Pancreas (tissue), 10 donors: Measurements from ENCODE around the gene GRB7. TPM values are rescaled to one million over a fixed set of nuclear protein-coding genes. Genes with fewer than 3 reads are reported as not detected.
A peak's percentile ranks its signal among the peaks of the same experiment; 100 is the strongest.

ENCODE experiments used
- ATAC-seq, 4 donors: fragments of 200-7000 bp; cut with Tn5 transposase; one replicate each; pipeline versions ENCODE4 v1.8.0 to v1.9.1; 2020; ENCODE audit warnings: mild to moderate bottlenecking in 4 of 4, moderate library complexity in 4 of 4
- DNase-seq, 6 donors: peaks; one replicate each; pipeline ENCODE4 v3.0.0-alpha.2; 2020
- FAIRE-seq: peaks from 2 replicates; lab custom pipeline; 2012; peaks lifted over from hg19 to GRCh38; lab: Jason Lieb, UNC
- H3K27ac ChIP-seq, 4 donors: fragments of 200-600 bp; sonication (generic); 1 replicate in 3 of 4; 2 replicates in 1 of 4; pipeline versions ENCODE4 v1.5.0 to v1.8.0; 2020
- H3K27me3 ChIP-seq, 4 donors: fragments of 200-600 bp; one replicate each; pipeline ENCODE4 v1.8.0; 2021
- H3K36me3 ChIP-seq, 3 donors: fragments of 200-600 bp; sonication (generic) in 1 of 3; one replicate each; pipeline versions ENCODE4 v1.5.0 to v1.8.0; 2020 to 2021
- H3K4me1 ChIP-seq, 3 donors: fragments of 200-600 bp; one replicate each; pipeline ENCODE4 v1.8.0; 2021
- H3K4me3 ChIP-seq, 4 donors: fragments of 200-600 bp; sonication (generic) in 2 of 4; one replicate each; pipeline versions ENCODE4 v1.5.0 to v1.8.0; 2020 to 2021
- H3K9me3 ChIP-seq, 4 donors: fragments of 200-600 bp; one replicate each; pipeline ENCODE4 v1.8.0; 2021
- WGBS, 2 donors: extraction: QIAGEN DNeasy Blood & Tissue Kit; methylation state at CpG; one replicate each; pipeline ENCODE4 v1.1.7; 2013; 5-methylcytosine and 5-hydroxymethylcytosine counted together
- intact Hi-C, 3 donors: fragments of 100-400 bp; cut with DNase I; formaldehyde crosslinking; loops; one replicate each; pipeline versions ENCODE4 v1.11.1 to v1.14.2; 2022
- polyA plus RNA-seq, 2 donors: library from polyadenylated mRNA; stranded (reverse); fragments of 200-250 nt; gene quantifications; one replicate each; pipeline ENCODE4 v1.2.3, GENCODE V29; 2013
- total RNA-seq, 6 donors: library from RNA; stranded (reverse); fragmentation: NEBNext Ultra II Directional in 4 of 6; extraction: Animal tissue kit (Norgen Biotek cat#: 25700) in 4 of 6; gene quantifications; one replicate each; pipeline versions ENCODE4 v1.2.1 to v1.2.4, GENCODE V29; 2021 to 2023
- TF ChIP-seq, protein P1 (sequence below), 4 donors: fragments of 200-600 bp; sonication (generic) in 3 of 4; IDR thresholded peaks; one replicate each; pipeline versions ENCODE4 v1.5.0 to v1.8.0; 2021; ENCODE audit warnings: antibody characterized with exemption in 4 of 4
- donor health status: healthy with polysubstance abuse.
- donor health status: DM: no; HTN: no; CAD: no; lungs with moderate emphysema.
- donor health status: DM: no; HTN: no; CAD: no.
- donor health status: control.
- donor health status: control.
- donor health status: Bipolar disorder and iron deficiency.
- donor health status: DM: yes; HTN: yes; CAD: no.
- donor health status: DM: no; HTN: no; CAD: no.
- donor health status: DM: no; HTN: no; CAD: no.
- donor health status: DM: yes; HTN: yes; CAD: no.

GRB7 gene
- total and polyA plus RNA-seq, 8 donors, result 17.8 to 64.4 (median 32.4) TPM

DNA sequence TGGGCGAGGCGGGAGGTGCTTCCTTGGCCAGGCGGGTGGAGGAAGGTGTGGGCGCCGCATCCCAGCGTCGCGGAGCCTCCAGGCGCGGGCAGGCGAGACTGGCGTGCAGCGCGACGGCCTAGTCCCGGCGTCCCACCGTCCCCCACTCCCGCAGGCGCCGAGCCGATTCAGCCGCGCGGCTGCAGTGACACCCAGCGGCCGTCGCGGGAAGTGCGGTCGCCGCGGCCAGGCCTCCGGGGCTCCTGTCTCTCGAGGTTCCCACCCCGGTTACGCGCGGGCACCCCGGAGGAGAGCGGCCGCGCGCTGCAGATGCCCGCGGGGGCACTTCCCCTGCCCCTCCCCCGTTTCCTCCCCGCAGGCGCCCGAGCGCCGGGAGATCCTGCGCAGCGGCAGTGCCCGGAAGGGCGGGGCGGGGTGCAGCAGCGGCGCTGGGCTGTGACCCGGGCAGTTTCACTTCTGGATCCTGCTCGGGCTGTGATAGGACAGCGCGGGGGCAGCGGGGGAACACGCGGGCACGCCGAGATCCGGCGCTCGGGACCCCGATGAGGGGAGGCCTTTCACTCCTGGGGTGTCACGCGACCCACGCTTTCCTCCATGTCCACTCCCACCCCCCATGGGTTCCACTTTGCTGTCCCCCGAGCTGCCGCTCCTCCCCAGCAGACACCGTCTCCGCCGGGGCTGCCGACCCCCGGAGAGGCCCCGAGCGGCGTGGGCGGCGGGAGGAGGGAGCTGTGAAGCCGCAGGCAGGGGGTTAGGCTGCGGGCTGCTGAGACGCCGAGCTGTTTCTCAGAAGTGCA, 16.6 kb downstream of the GRB7 start:
- FAIRE-seq (no peak), ATAC-seq (peak; percentile 79 to 91 (median 82)), DNase-seq (peak; percentile 90 to 96 (median 93))
- no peaks in the 10 kb centered on the region for H3K27me3 ChIP-seq
- TF ChIP-seq, protein P1, sequence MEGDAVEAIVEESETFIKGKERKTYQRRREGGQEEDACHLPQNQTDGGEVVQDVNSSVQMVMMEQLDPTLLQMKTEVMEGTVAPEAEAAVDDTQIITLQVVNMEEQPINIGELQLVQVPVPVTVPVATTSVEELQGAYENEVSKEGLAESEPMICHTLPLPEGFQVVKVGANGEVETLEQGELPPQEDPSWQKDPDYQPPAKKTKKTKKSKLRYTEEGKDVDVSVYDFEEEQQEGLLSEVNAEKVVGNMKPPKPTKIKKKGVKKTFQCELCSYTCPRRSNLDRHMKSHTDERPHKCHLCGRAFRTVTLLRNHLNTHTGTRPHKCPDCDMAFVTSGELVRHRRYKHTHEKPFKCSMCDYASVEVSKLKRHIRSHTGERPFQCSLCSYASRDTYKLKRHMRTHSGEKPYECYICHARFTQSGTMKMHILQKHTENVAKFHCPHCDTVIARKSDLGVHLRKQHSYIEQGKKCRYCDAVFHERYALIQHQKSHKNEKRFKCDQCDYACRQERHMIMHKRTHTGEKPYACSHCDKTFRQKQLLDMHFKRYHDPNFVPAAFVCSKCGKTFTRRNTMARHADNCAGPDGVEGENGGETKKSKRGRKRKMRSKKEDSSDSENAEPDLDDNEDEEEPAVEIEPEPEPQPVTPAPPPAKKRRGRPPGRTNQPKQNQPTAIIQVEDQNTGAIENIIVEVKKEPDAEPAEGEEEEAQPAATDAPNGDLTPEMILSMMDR (IDR thresholded peaks at IDR 0.05), result peak; percentile 98 to 99 (median 98)
- no peaks in the 10 kb centered on the region for H3K9me3 ChIP-seq
- intact Hi-C loops, result loop anchor here in 1 of 3 donors (5.0 kb wide), 1 partner anchor 132 kb away; no protein-coding TSS in a partner anchor
- peak overlapping the region; percentile 80 to 92 (median 86) for H3K27ac ChIP-seq
- WGBS, 2 donors, result 1% methylated on average over 55 to 91 of the region's 91 CpGs
- H3K4me1 ChIP-seq, result peaks cover 14 to 26% (median 23%) of the 10 kb centered on the region in 3 donors
- no peaks in the 10 kb centered on the region for H3K36me3 ChIP-seq
- peak overlapping the region; percentile 45 to 79 (median 58) for H3K4me3 ChIP-seq

GRCh38 chr17:39754958-39755553, 17.3 kb downstream of the GRB7 start:
- no peaks in the 10 kb centered on the region for H3K27me3 ChIP-seq
- FAIRE-seq, result no peak
- DNase-seq, result no peak
- no peaks in the 10 kb centered on the region for H3K9me3 ChIP-seq
- H3K36me3 ChIP-seq, result no peaks in the 10 kb centered on the region
- H3K4me3 ChIP-seq, result peak overlapping the region; percentile 45 to 79 (median 58)
- ATAC-seq, result no peak
- intact Hi-C loops, result loop anchor here in 2 of 3 donors (5.0 kb wide), 1 partner anchor 133 kb away; no protein-coding TSS in a partner anchor
- WGBS, 2 donors, result 39 to 58% methylated on average over 15 to 21 of the region's 21 CpGs
- H3K4me1 ChIP-seq, result peaks cover 7 to 19% (median 16%) of the 10 kb centered on the region in 3 donors
- TF ChIP-seq, protein P1 (IDR thresholded peaks at IDR 0.05), result no peak
- peak overlapping the region; percentile 80 to 92 (median 86) for H3K27ac ChIP-seq

- H3K9me3 ChIP-seq, result no peaks in the 10 kb centered on the region
- DNase-seq (no peak), FAIRE-seq (no peak), ATAC-seq (no peak)
- H3K36me3 ChIP-seq, result no peaks in the 10 kb centered on the region
- peaks cover 4 to 12% (median 11%) of the 10 kb centered on the region in 3 donors for H3K4me1 ChIP-seq
- intact Hi-C loops, result loop anchor here in 1 of 3 donors (5.0 kb wide), 1 partner anchor 133 kb away; no protein-coding TSS in a partner anchor
- H3K27me3 ChIP-seq, result no peaks in the 10 kb centered on the region
- no peak overlapping the region for H3K27ac ChIP-seq
- WGBS, 2 donors, result 62 to 70% methylated on average over 18 of the region's 18 CpGs
- TF ChIP-seq, protein P1 (IDR thresholded peaks at IDR 0.05), result no peak
- H3K4me3 ChIP-seq, result no peak overlapping the region
These were observed 18.0 kb downstream of the GRB7 start for GRCh38 chr17:39755554-39756379.

DNA sequence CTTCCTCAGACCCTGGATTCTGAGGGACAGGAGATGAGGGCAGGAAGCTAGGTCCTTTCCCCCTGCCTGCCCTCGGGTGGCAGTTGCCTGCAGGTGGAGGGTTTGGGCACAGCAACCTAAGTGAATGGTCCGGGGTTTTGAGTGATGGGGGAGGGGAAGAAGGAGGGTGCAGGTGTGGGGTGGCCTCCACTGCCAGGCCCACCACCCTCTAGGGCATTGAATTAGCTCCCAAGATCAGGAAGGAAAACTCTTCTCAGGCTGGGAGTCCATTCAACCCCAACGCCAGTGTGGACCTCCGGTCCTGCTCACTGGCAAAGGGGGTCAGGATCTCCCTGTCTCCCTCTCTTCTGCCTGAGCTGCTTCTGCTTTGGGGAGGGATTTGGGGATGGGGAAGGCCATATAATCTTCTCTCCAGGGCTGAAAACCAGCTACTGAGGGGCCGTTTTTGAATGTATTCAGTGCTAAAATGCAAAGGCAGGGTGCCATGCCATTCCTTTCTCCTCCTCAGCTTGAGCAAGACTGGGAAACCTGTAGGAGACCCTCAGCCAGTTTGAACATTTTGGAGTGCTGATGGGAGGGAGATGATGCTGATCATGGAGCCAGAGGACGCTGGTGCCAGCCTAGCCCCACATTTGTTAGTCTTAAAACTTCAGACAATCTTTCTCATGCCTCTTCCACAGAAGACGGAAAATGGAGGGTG, 18.8 kb downstream of the GRB7 start:
- intact Hi-C loops, result loop anchor here in 1 of 3 donors (5.0 kb wide), 1 partner anchor 134 kb away; no protein-coding TSS in a partner anchor
- TF ChIP-seq, protein P1 (IDR thresholded peaks at IDR 0.05), result no peak

More for the DNA sequence above, 18.8 kb downstream of the GRB7 start:
- no peak overlapping the region for H3K4me3 ChIP-seq
- H3K27me3 ChIP-seq, result no peaks in the 10 kb centered on the region
- ATAC-seq, result no peak
- H3K9me3 ChIP-seq, result no peaks in the 10 kb centered on the region
- no peaks in the 10 kb centered on the region for H3K36me3 ChIP-seq
- no peak for FAIRE-seq
- no peak overlapping the region for H3K27ac ChIP-seq
- WGBS, 2 donors, result 49 to 60% methylated on average over 7 of the region's 7 CpGs
- peaks cover 0 to 8% (median 6%) of the 10 kb centered on the region in 3 donors for H3K4me1 ChIP-seq
- DNase-seq, result no peak
